H1 (cell line): Measurements from ENCODE around the gene THOC6. TPM values are rescaled to one million over a fixed set of nuclear protein-coding genes. Genes with fewer than 3 reads are reported as not detected.
A peak's percentile ranks its signal among the peaks of the same experiment; 100 is the strongest.

Experiments
- ASH2L ChIP-seq: fragments of 200-600, 300-600 bp; sonication (generic); IDR thresholded peaks from one replicate; pipeline ENCODE4 v1.7.1; 2017; ENCODE audit warnings: low read length
- BACH1 ChIP-seq: IDR thresholded peaks from 2 replicates; pipeline ENCODE4 v1.6.1; 2012; ENCODE audit warnings: low read length, improper control_type of control experiment
- CHD1 ChIP-seq: IDR thresholded peaks from 2 replicates; pipeline ENCODE4 v1.6.1; 2012; ENCODE audit warnings: low read depth, low read length, improper control_type of control experiment
- CHD7 ChIP-seq: fragments of 300-600 bp; sonication (generic); IDR thresholded peaks from 2 replicates; pipeline ENCODE4 v1.7.1; 2012; ENCODE audit warnings: low read length, moderate library complexity, mild to moderate bottlenecking, inconsistent platforms; ENCODE audit not compliant: insufficient replicate concordance
- EP300 ChIP-seq, 2 experiments: IDR thresholded peaks; 1 replicate in 1 of 2; 2 replicates in 1 of 2; pipeline ENCODE4 v1.6.1; 2011 to 2012; ENCODE audit warnings: low read depth in 2 of 2, low read length in 2 of 2, mild to moderate bottlenecking in 2 of 2, borderline replicate concordance in 1 of 2, inconsistent platforms in 1 of 2, moderate library complexity in 1 of 2
- GTF2F1 ChIP-seq: IDR thresholded peaks from 2 replicates; pipeline ENCODE4 v1.6.1; 2012; ENCODE audit warnings: low read depth, low read length, improper control_type of control experiment, borderline replicate concordance
- SIRT6 ChIP-seq: IDR thresholded peaks from one replicate; pipeline ENCODE4 v1.7.1; 2012; ENCODE audit warnings: low read length, inconsistent platforms
- SRF ChIP-seq: IDR thresholded peaks from 2 replicates; pipeline ENCODE4 v1.6.1; 2011; ENCODE audit warnings: mild to moderate bottlenecking, low read depth, low read length, moderate library complexity
- ZNF274 ChIP-seq: IDR thresholded peaks from 2 replicates; pipeline ENCODE4 v1.7.0; 2012; ENCODE audit warnings: low read length, borderline replicate concordance; ENCODE audit errors: extremely low read depth
- polyA plus RNA-seq, 7 experiments: library from polyadenylated mRNA; depleted of rRNA in 3 of 7; stranded (reverse) in 5 of 7; unstranded in 2 of 7; fragments of >200 nt in 5 of 7; fragments of 200-250 nt in 2 of 7; gene quantifications; 1 replicate in 5 of 7; 2 replicates in 1 of 7; 4 replicates in 1 of 7; pipeline versions ENCODE4 v1.2.1 to v1.2.3, GENCODE V29; 2011 to 2013; ENCODE audit warnings: missing spikeins in 2 of 7, mixed read lengths in 2 of 7
- total RNA-seq: library from RNA; stranded (reverse); fragmentation: NEBNext Ultra II Directional; extraction: Animal tissue kit (Norgen Biotek cat#: 25700); gene quantifications from 2 replicates; pipeline ENCODE4 v1.2.1, GENCODE V29; 2021

Gene THOC6
- total and polyA plus RNA-seq, 2 of the 8 experiments (the other 6 are each of a cell fraction or from before 2014, with no cell fraction given): 78.5 to 111 TPM

GRCh38 chr16:3059041-3059722, 35.3 kb downstream of the THOC6 start (continued):
- TF ChIP-seq CHD7: no peak
- no peak for TF ChIP-seq CHD1
- TF ChIP-seq ASH2L: no peak
- no peak for TF ChIP-seq ZNF274
- no peak for TF ChIP-seq SIRT6
- 0 out of 2 replicates have a peak, but pooled peaks have one; percentile 38 for TF ChIP-seq SRF
- TF ChIP-seq EP300 (IDR thresholded peaks at IDR 0.05; ENCODE audit: borderline replicate concordance in 1 of 2, low read depth in 2 of 2, low read length in 2 of 2): 0 out of 3 replicates have a peak, but pooled peaks of 1 of the 2 experiments have one; percentile 53
- 0 out of 2 replicates have a peak, but pooled peaks have one; percentile 71 for TF ChIP-seq GTF2F1
- TF ChIP-seq BACH1: no peak; the same call in 1 of the 2 replicates
